Natural killer cell (primary cell): ENCODE results near the gene CSRP2. TPM values are rescaled to one million over a fixed set of nuclear protein-coding genes. Genes with fewer than 3 reads are reported as not detected.

Experiments used
- ATAC-seq, 3 donors: fragments of 150-1000 bp in 2 of 3; fragments of 200-7000 bp in 1 of 3; cut with Tn5 transposase; 1 replicate in 1 of 3; 2 replicates in 2 of 3; pipeline ENCODE4 v1.10.0; 2021; ENCODE audit warnings: mild to moderate bottlenecking in 2 of 3, moderate library complexity in 2 of 3
- DNase-seq, 2 donors: peaks; one replicate each; pipeline versions ENCODE4 v3.0.0 to v3.0.0-alpha.2; 2013 to 2021; ENCODE audit warnings: mixed read lengths in 1 of 2
- H3K27ac ChIP-seq: one replicate; pipeline ENCODE4 v1.5.1; 2013; ENCODE audit warnings: mild to moderate bottlenecking, low read length
- H3K27me3 ChIP-seq: one replicate; pipeline ENCODE4 v1.6.1; 2013; ENCODE audit warnings: low read length; ENCODE audit not compliant: control insufficient read depth, insufficient read depth
- H3K36me3 ChIP-seq: one replicate; pipeline ENCODE4 v1.6.1; 2013; ENCODE audit warnings: low read length; ENCODE audit not compliant: control insufficient read depth, insufficient read depth
- H3K4me1 ChIP-seq: one replicate; pipeline ENCODE4 v1.6.1; 2013; ENCODE audit warnings: low read length; ENCODE audit not compliant: control insufficient read depth, insufficient read depth
- H3K4me3 ChIP-seq: one replicate; pipeline ENCODE4 v1.5.1; 2013; ENCODE audit warnings: low read length
- H3K9me3 ChIP-seq: one replicate; pipeline ENCODE4 v1.6.1; 2013; ENCODE audit warnings: low read length; ENCODE audit not compliant: control insufficient read depth, insufficient read depth
- H3K27ac Mint-ChIP-seq, 2 donors: one replicate each; pipeline ENCODE4 v1.8.0; 2022; ENCODE audit warnings: mild to moderate bottlenecking in 2 of 2, mixed read lengths in 2 of 2, moderate library complexity in 1 of 2
- H3K27me3 Mint-ChIP-seq, 2 donors: one replicate each; pipeline ENCODE4 v1.8.0; 2022; ENCODE audit warnings: low read depth in 2 of 2, mixed read lengths in 2 of 2
- H3K36me3 Mint-ChIP-seq: one replicate; pipeline ENCODE4 v1.8.0; 2022; ENCODE audit warnings: mixed read lengths
- H3K4me1 Mint-ChIP-seq, 2 donors: one replicate each; pipeline ENCODE4 v1.8.0; 2022; ENCODE audit warnings: mixed read lengths in 2 of 2
- H3K4me3 Mint-ChIP-seq: one replicate; pipeline ENCODE4 v1.8.0; 2022; ENCODE audit warnings: mild to moderate bottlenecking, moderate library complexity, mixed read lengths
- H3K9me3 Mint-ChIP-seq, 2 donors: one replicate each; pipeline ENCODE4 v1.8.0; 2022; ENCODE audit warnings: mixed read lengths in 2 of 2
- CTCF ChIP-seq: fragments of 200-600 bp; IDR thresholded peaks from one replicate; pipeline ENCODE4 v1.8.0; 2022; ENCODE audit warnings: antibody characterized with exemption
- WGBS: methylation state at CpG from one replicate; pipeline ENCODE4 v1.1.7; 2013; ENCODE audit warnings: missing lambda C conversion rate; ENCODE audit not compliant: insufficient coverage; 5-methylcytosine and 5-hydroxymethylcytosine counted together
- intact Hi-C: fragments of 100-400 bp; cut with micrococcal nuclease; formaldehyde crosslinking; loops from one replicate; pipeline ENCODE4 v1.14.2; 2022
- total RNA-seq, 4 donors: library from RNA; stranded (reverse); fragments of 120-200 nt in 1 of 4; gene quantifications; one replicate each; pipeline versions ENCODE4 v1.2.3 to v1.2.4, GENCODE V29; 2013 to 2022

The CSRP2 gene
- total RNA-seq, 3 donors from 2014 or later (not counting 1 experiment from before 2014, with no cell fraction given) = 0.08 TPM; not detected in 2

GRCh38 chr12:76908303-76909017 is 29.6 kb upstream of the CSRP2 start:
- no peak for DNase-seq
- no peak overlapping the region for H3K4me3 ChIP-seq
- H3K4me3 Mint-ChIP-seq = no peak overlapping the region
- H3K9me3 ChIP-seq = no peaks in the 10 kb centered on the region
- no peak overlapping the region for H3K27ac Mint-ChIP-seq
- peaks cover 0 to 3% of the 10 kb centered on the region in 2 donors for H3K27me3 Mint-ChIP-seq
- H3K4me1 ChIP-seq = no peaks in the 10 kb centered on the region
- H3K27me3 ChIP-seq = no peaks in the 10 kb centered on the region
- WGBS = 84% methylated on average over 4 of the region's 6 CpGs
- intact Hi-C loops = no loop called here
- H3K4me1 Mint-ChIP-seq = no peaks in the 10 kb centered on the region
- no peak for ATAC-seq
- no peaks in the 10 kb centered on the region for H3K36me3 ChIP-seq
- no peak overlapping the region for H3K27ac ChIP-seq
- no peak for TF ChIP-seq CTCF
- H3K36me3 Mint-ChIP-seq = no peaks in the 10 kb centered on the region
- H3K9me3 Mint-ChIP-seq = no peaks in the 10 kb centered on the region

DNA sequence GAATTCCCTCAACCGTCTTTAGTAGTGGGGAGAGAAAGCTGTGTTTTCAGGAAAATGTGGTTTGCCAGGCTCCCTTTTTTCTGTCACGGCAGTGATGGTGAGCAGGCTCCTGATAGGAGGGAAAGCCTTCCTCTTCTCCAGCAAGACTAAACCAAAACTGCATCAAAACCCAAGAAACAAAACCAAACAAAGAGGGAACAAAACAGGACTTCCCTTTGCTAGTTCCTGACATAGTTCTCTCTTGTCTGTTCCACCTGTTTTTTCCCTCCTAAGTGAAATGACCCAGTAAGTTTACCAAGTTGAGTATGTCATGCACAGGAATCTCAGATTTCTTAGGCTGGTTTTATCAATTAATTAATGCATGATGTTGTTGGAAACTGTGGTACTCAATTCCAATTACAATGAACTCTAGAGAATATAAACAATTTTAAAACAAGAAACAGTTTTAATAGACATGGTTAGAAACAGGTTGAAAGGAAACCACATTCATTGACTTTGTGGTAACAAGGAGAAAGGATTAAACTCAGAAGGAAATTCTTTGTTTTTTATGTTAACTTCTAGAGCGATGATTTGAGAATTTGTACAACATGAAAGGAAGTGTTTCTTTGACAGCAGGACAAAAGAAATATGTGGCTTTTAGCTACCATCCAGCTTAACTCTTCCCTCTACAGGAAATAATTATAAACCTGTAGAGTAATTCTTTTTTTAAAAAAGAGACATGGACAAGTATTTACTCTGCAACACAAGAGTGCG is 23.0 kb upstream of the CSRP2 start:
- Histone ChIP-seq H3K27ac (no peak overlapping the region), H3K4me3 (no peak overlapping the region), H3K4me1 (no peaks in the 10 kb centered on the region), H3K27me3 (no peaks in the 10 kb centered on the region), H3K36me3 (no peaks in the 10 kb centered on the region), H3K9me3 (no peaks in the 10 kb centered on the region)
- TF ChIP-seq CTCF = no peak
- Mint-ChIP-seq H3K27me3 (no peaks in the 10 kb centered on the region), H3K9me3 (no peaks in the 10 kb centered on the region), H3K4me3 (no peak overlapping the region), H3K4me1 (peaks cover 0 to 6% of the 10 kb centered on the region in 2 donors), H3K27ac (no peak overlapping the region), H3K36me3 (no peaks in the 10 kb centered on the region)
- intact Hi-C loops = no loop called here
- DNase-seq (no peak), ATAC-seq (no peak)
- 7% methylated on average over 2 of the region's 4 CpGs for WGBS

DNA sequence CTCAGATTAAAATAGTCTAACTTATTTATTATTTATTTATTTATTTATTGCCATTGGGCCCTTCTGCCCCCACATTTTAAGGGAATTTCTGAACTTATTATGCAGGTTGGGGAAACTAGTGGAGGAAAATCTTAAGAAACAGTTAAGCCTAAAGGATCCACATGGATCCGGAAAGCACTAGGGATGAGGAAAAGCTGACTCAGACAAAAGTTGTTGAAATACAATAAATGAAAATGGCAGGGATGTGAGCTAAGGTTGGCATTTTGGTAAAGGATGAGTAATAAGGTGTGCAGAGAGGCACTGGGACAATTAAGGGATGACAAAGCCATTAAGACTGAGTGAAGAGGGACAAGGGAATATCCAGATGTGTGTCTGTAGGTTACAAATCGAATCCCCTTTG is 20.7 kb upstream of the CSRP2 start:
- H3K36me3 ChIP-seq = no peaks in the 10 kb centered on the region
- 90% methylated on average over 2 of the region's 2 CpGs for WGBS
- Mint-ChIP-seq H3K9me3 (no peaks in the 10 kb centered on the region), H3K27me3 (peaks cover 0 to 2% of the 10 kb centered on the region in 2 donors), H3K4me1 (peaks cover 0 to 6% of the 10 kb centered on the region in 2 donors), H3K4me3 (no peak overlapping the region), H3K27ac (no peak overlapping the region), H3K36me3 (no peaks in the 10 kb centered on the region)
- DNase-seq (no peak), ATAC-seq (no peak)
- TF ChIP-seq CTCF = no peak
- intact Hi-C loops = no loop called here
- H3K4me1 ChIP-seq = no peaks in the 10 kb centered on the region
- H3K4me3 ChIP-seq = no peak overlapping the region
- H3K9me3 ChIP-seq = no peaks in the 10 kb centered on the region
- H3K27ac ChIP-seq = no peak overlapping the region
- no peaks in the 10 kb centered on the region for H3K27me3 ChIP-seq
